Measurements from ENCODE around the gene ZEB2. TPM values are rescaled to one million over a fixed set of nuclear protein-coding genes. Genes with fewer than 3 reads are reported as not detected.

Gene ZEB2
- total and polyA plus RNA-seq, 2 of the 8 experiments (the other 6 are each of a cell fraction or from before 2014, with no cell fraction given), result 0.38 TPM; not detected in 1

- TF ChIP-seq, protein P1, sequence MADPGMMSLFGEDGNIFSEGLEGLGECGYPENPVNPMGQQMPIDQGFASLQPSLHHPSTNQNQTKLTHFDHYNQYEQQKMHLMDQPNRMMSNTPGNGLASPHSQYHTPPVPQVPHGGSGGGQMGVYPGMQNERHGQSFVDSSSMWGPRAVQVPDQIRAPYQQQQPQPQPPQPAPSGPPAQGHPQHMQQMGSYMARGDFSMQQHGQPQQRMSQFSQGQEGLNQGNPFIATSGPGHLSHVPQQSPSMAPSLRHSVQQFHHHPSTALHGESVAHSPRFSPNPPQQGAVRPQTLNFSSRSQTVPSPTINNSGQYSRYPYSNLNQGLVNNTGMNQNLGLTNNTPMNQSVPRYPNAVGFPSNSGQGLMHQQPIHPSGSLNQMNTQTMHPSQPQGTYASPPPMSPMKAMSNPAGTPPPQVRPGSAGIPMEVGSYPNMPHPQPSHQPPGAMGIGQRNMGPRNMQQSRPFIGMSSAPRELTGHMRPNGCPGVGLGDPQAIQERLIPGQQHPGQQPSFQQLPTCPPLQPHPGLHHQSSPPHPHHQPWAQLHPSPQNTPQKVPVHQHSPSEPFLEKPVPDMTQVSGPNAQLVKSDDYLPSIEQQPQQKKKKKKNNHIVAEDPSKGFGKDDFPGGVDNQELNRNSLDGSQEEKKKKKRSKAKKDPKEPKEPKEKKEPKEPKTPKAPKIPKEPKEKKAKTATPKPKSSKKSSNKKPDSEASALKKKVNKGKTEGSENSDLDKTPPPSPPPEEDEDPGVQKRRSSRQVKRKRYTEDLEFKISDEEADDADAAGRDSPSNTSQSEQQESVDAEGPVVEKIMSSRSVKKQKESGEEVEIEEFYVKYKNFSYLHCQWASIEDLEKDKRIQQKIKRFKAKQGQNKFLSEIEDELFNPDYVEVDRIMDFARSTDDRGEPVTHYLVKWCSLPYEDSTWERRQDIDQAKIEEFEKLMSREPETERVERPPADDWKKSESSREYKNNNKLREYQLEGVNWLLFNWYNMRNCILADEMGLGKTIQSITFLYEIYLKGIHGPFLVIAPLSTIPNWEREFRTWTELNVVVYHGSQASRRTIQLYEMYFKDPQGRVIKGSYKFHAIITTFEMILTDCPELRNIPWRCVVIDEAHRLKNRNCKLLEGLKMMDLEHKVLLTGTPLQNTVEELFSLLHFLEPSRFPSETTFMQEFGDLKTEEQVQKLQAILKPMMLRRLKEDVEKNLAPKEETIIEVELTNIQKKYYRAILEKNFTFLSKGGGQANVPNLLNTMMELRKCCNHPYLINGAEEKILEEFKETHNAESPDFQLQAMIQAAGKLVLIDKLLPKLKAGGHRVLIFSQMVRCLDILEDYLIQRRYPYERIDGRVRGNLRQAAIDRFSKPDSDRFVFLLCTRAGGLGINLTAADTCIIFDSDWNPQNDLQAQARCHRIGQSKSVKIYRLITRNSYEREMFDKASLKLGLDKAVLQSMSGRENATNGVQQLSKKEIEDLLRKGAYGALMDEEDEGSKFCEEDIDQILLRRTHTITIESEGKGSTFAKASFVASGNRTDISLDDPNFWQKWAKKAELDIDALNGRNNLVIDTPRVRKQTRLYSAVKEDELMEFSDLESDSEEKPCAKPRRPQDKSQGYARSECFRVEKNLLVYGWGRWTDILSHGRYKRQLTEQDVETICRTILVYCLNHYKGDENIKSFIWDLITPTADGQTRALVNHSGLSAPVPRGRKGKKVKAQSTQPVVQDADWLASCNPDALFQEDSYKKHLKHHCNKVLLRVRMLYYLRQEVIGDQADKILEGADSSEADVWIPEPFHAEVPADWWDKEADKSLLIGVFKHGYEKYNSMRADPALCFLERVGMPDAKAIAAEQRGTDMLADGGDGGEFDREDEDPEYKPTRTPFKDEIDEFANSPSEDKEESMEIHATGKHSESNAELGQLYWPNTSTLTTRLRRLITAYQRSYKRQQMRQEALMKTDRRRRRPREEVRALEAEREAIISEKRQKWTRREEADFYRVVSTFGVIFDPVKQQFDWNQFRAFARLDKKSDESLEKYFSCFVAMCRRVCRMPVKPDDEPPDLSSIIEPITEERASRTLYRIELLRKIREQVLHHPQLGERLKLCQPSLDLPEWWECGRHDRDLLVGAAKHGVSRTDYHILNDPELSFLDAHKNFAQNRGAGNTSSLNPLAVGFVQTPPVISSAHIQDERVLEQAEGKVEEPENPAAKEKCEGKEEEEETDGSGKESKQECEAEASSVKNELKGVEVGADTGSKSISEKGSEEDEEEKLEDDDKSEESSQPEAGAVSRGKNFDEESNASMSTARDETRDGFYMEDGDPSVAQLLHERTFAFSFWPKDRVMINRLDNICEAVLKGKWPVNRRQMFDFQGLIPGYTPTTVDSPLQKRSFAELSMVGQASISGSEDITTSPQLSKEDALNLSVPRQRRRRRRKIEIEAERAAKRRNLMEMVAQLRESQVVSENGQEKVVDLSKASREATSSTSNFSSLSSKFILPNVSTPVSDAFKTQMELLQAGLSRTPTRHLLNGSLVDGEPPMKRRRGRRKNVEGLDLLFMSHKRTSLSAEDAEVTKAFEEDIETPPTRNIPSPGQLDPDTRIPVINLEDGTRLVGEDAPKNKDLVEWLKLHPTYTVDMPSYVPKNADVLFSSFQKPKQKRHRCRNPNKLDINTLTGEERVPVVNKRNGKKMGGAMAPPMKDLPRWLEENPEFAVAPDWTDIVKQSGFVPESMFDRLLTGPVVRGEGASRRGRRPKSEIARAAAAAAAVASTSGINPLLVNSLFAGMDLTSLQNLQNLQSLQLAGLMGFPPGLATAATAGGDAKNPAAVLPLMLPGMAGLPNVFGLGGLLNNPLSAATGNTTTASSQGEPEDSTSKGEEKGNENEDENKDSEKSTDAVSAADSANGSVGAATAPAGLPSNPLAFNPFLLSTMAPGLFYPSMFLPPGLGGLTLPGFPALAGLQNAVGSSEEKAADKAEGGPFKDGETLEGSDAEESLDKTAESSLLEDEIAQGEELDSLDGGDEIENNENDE (IDR thresholded peaks at IDR 0.05; ENCODE audit: insufficient replicate concordance, low read length), result peak; percentile 94
- TF ChIP-seq POU5F1 (IDR thresholded peaks at IDR 0.05; ENCODE audit: low read depth, low read length), result peak; percentile 84
- TF ChIP-seq RFX5 (IDR thresholded peaks at IDR 0.05; ENCODE audit: borderline replicate concordance, low read depth, low read length), result no peak
- TF ChIP-seq CBX5 (IDR thresholded peaks at IDR 0.05; ENCODE audit: low read depth, low read length), result no peak
- peak in 1 of 2 experiments; percentile 89; a peak in 1 of 4 replicates for TF ChIP-seq HDAC2 (IDR thresholded peaks at IDR 0.05; ENCODE audit: borderline replicate concordance in 1 of 2, low read depth in 2 of 2, low read length in 2 of 2)
- TF ChIP-seq EP300 (IDR thresholded peaks at IDR 0.05; ENCODE audit: borderline replicate concordance in 1 of 2, low read depth in 2 of 2, low read length in 2 of 2), result peak in 1 of 2 experiments; percentile 80; a peak in 1 of 3 replicates
- no peak for TF ChIP-seq JUND (IDR thresholded peaks at IDR 0.05; ENCODE audit: low read length)
- TF ChIP-seq BACH1 (IDR thresholded peaks at IDR 0.05; ENCODE audit: low read length), result no peak
- no peak for TF ChIP-seq SAP30 (IDR thresholded peaks at IDR 0.05; ENCODE audit: insufficient read depth, insufficient replicate concordance, low read length)
Observed at GRCh38 chr2:144471305-144472045, 48.4 kb downstream of the ZEB2 start (continued).
